SH-SY5Y (cell line): ENCODE data around the gene PYGO2.

Source experiments
- GATA2 ChIP-seq: IDR thresholded peaks from 2 replicates; pipeline ENCODE4 v1.6.1; 2011; ENCODE audit warnings: mild to moderate bottlenecking, low read depth, low read length
- GATA3 ChIP-seq: IDR thresholded peaks from 2 replicates; pipeline ENCODE4 v1.6.1; 2011; ENCODE audit warnings: low read depth, mild to moderate bottlenecking, low read length, moderate library complexity

DNA sequence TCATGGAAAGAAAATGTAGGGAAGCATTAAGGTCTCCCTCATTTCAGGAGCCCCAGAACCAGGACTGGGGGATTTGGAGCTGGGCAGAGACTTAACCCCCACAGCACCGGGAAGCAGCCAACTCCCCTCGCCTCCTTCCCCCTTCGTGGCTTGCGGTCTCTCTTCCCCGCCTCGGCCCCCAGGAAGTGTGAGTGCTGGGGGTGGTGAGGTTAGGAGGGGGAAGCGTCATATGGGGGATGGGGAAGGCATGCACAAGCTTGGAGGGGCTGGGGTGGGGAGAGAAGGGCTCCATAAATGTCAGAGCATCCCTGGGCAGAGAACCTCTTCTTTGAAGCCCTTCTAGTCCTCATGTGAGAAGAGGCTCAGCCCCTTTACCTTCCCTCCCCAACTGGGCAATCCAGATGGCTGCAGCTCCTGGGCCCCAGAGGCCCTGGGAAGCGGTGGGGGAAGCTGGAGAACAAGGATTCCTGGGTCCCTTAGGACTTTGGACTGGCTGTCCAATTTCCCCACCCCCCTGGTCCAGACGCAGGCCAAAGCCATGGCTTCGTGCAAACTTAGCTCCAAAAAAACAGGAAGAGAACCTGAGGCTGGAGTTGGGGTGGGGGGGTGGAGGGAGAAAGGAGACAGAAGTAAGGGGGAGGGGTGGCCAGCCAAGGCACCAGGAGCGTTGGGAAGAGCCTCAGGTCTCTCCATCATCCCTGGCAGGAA is 48.8 kb upstream of the PYGO2 start:
- TF ChIP-seq GATA2 (no peak), GATA3 (no peak)
